Spinal cord (tissue), 10 donors: Measurements from ENCODE around the gene ACIN1. TPM values are rescaled to one million over a fixed set of nuclear protein-coding genes. Genes with fewer than 3 reads are reported as not detected.
A peak's percentile ranks its signal among the peaks of the same experiment; 100 is the strongest.
"Not testable (repeated sequence)": the region's sequence is repeated elsewhere in the genome, so short reads cannot be mapped to it uniquely, and the experiment has no call there.

Experiments used
- DNase-seq, 6 donors: peaks; one replicate each; pipeline versions ENCODE4 v3.0.0 to v3.0.0-alpha.2; 2013 to 2015; ENCODE audit warnings: low spot score in 6 of 6, low read depth in 4 of 6
- H3K27ac ChIP-seq: one replicate; pipeline ENCODE4 v1.5.1; 2013; ENCODE audit warnings: low read depth, low read length, control low read depth
- H3K27me3 ChIP-seq: one replicate; pipeline ENCODE4 v1.6.1; 2013; ENCODE audit warnings: low read length; ENCODE audit not compliant: control insufficient read depth, insufficient read depth
- H3K36me3 ChIP-seq: one replicate; pipeline ENCODE4 v1.6.1; 2013; ENCODE audit warnings: low read length; ENCODE audit not compliant: control insufficient read depth, insufficient read depth
- H3K4me1 ChIP-seq: one replicate; pipeline ENCODE4 v1.6.1; 2013; ENCODE audit warnings: low read length; ENCODE audit not compliant: control insufficient read depth, insufficient read depth
- H3K4me3 ChIP-seq: one replicate; pipeline ENCODE4 v1.5.1; 2013; ENCODE audit warnings: low read depth, low read length, control low read depth
- H3K9me3 ChIP-seq: one replicate; pipeline ENCODE4 v1.6.1; 2013; ENCODE audit warnings: low read length; ENCODE audit not compliant: control insufficient read depth, insufficient read depth
- WGBS: methylation state at CpG from one replicate; pipeline ENCODE4 v1.1.5; 2013; ENCODE audit warnings: missing lambda C conversion rate; ENCODE audit not compliant: insufficient coverage; 5-methylcytosine and 5-hydroxymethylcytosine counted together
- polyA plus RNA-seq, 2 donors: library from polyadenylated mRNA; unstranded; fragments of 120-200 nt; gene quantifications; one replicate each; pipeline ENCODE4 v1.2.1, GENCODE V29; 2013; ENCODE audit not compliant: insufficient read length in 2 of 2
- total RNA-seq, 2 donors: library from RNA; depleted of rRNA in 1 of 2; stranded (reverse); fragments of 120-200 nt in 1 of 2; fragments of >200 nt in 1 of 2; gene quantifications; one replicate each; pipeline versions ENCODE4 v1.2.3 to v1.2.4, GENCODE V29; 2013 to 2014
- donor health status: healthy.

The ACIN1 gene
- total and polyA plus RNA-seq, 4 donors: 63.2 to 229 (median 160) TPM

- WGBS: 98% methylated on average over 13 of the region's 24 CpGs
These were observed 13.2 kb upstream of the ACIN1 start for GRCh38 chr14:23108169-23108568.

GRCh38 chr14:23107620-23108019, 12.7 kb upstream of the ACIN1 start:
- DNase-seq, H3K36me3 ChIP-seq, H3K27ac ChIP-seq, H3K4me1 ChIP-seq, H3K9me3 ChIP-seq, H3K4me3 ChIP-seq, H3K27me3 ChIP-seq: not testable (repeated sequence)
- WGBS: no CpG with 5 or more reads among the region's 5 CpGs

More at GRCh38 chr14:23108169-23108568, 13.2 kb upstream of the ACIN1 start:
- H3K27me3 ChIP-seq, H3K9me3 ChIP-seq, DNase-seq, H3K36me3 ChIP-seq, H3K4me1 ChIP-seq, H3K4me3 ChIP-seq, H3K27ac ChIP-seq: not testable (repeated sequence)

- H3K27ac ChIP-seq: no peak overlapping the region
- peaks cover 3% of the 10 kb centered on the region for H3K4me1 ChIP-seq
- H3K36me3 ChIP-seq: no peaks in the 10 kb centered on the region
- H3K9me3 ChIP-seq: no peaks in the 10 kb centered on the region
- peaks cover 6% of the 10 kb centered on the region for H3K27me3 ChIP-seq
- no peak for DNase-seq
- H3K4me3 ChIP-seq: no peak overlapping the region
These were observed 11.8 kb upstream of the ACIN1 start for GRCh38 chr14:23106747-23107045.

- DNase-seq: no peak
- Histone ChIP-seq H3K9me3 (no peaks in the 10 kb centered on the region), H3K36me3 (no peaks in the 10 kb centered on the region), H3K4me3 (no peak overlapping the region), H3K27me3 (peaks cover 6% of the 10 kb centered on the region), H3K4me1 (peaks cover 3% of the 10 kb centered on the region), H3K27ac (no peak overlapping the region)
- WGBS: no CpG with 5 or more reads among the region's 4 CpGs
These were observed 10.4 kb upstream of the ACIN1 start for GRCh38 chr14:23105348-23105824.

GRCh38 chr14:23104591-23105347, 9.8 kb upstream of the ACIN1 start, which contains the start of gene CIROP:
Gene CIROP (minus strand): TSS chr14:23104989. CDS start chr14:23104920, 69 bp downstream.
- DNase-seq: peak in 1 of 6 donors; percentile 20
- peaks cover 3% of the 10 kb centered on the region for H3K27me3 ChIP-seq
- no peaks in the 10 kb centered on the region for H3K9me3 ChIP-seq
- no peak within 1 kb of the TSS for H3K4me3 ChIP-seq
- peaks cover 3% of the 10 kb centered on the region for H3K4me1 ChIP-seq
- WGBS: 33% methylated on average over 7 of the region's 11 CpGs
- H3K36me3 ChIP-seq: no peaks in the 10 kb centered on the region
- H3K27ac ChIP-seq: no peak within 1 kb of the TSS

- Histone ChIP-seq H3K27me3 (peaks cover 3% of the 10 kb centered on the region), H3K27ac (no peak overlapping the region), H3K4me3 (no peak overlapping the region), H3K9me3 (no peaks in the 10 kb centered on the region), H3K4me1 (peaks cover 3% of the 10 kb centered on the region), H3K36me3 (no peaks in the 10 kb centered on the region)
- 80% methylated on average over 3 of the region's 6 CpGs for WGBS
- no peak for DNase-seq
These were observed 9.2 kb upstream of the ACIN1 start for GRCh38 chr14:23104070-23104590.

GRCh38 chr14:23103581-23103980, 8.6 kb upstream of the ACIN1 start:
- peaks cover 3% of the 10 kb centered on the region for H3K4me1 ChIP-seq
- peaks cover 3% of the 10 kb centered on the region for H3K27me3 ChIP-seq
- no peak overlapping the region for H3K27ac ChIP-seq
- no peak for DNase-seq
- H3K9me3 ChIP-seq: no peaks in the 10 kb centered on the region
- H3K4me3 ChIP-seq: no peak overlapping the region
- 87% methylated on average over 4 of the region's 4 CpGs for WGBS
- no peaks in the 10 kb centered on the region for H3K36me3 ChIP-seq

GRCh38 chr14:23102801-23103200, 7.9 kb upstream of the ACIN1 start:
- WGBS: 59% methylated on average over 2 of the region's 2 CpGs
- Histone ChIP-seq H3K4me3 (no peak overlapping the region), H3K9me3 (no peaks in the 10 kb centered on the region), H3K36me3 (no peaks in the 10 kb centered on the region), H3K27me3 (peaks cover 3% of the 10 kb centered on the region), H3K27ac (no peak overlapping the region), H3K4me1 (peaks cover 3% of the 10 kb centered on the region)
- DNase-seq: no peak

- Histone ChIP-seq H3K27ac (no peak overlapping the region), H3K27me3 (peaks cover 3% of the 10 kb centered on the region)
- 83% methylated on average over 3 of the region's 10 CpGs for WGBS
These were observed 7.2 kb upstream of the ACIN1 start for GRCh38 chr14:23101986-23102625.

More at GRCh38 chr14:23101986-23102625, 7.2 kb upstream of the ACIN1 start:
- Histone ChIP-seq H3K4me3 (no peak overlapping the region), H3K9me3 (no peaks in the 10 kb centered on the region), H3K36me3 (no peaks in the 10 kb centered on the region), H3K4me1 (peaks cover 3% of the 10 kb centered on the region)
- DNase-seq: no peak
